ENCODE results near the gene SIAH2.

The SIAH2 gene

GRCh38 chr3:150765949-150766720 lies 3.2 kb upstream of the SIAH2 start:
- TF ChIP-seq CTCF (IDR thresholded peaks at IDR 0.05; ENCODE audit: poor library complexity, severe bottlenecking): no peak
- Histone ChIP-seq H3K9me3 (ENCODE audit: severe bottlenecking) (no peaks in the 10 kb centered on the region), H3K27ac (ENCODE audit: poor library complexity, severe bottlenecking) (no peak overlapping the region), H3K27me3 (ENCODE audit: insufficient read depth, poor library complexity, severe bottlenecking) (no peaks in the 10 kb centered on the region), H3K4me1 (ENCODE audit: insufficient read depth, poor library complexity, severe bottlenecking) (peaks cover 9% of the 10 kb centered on the region), H3K36me3 (ENCODE audit: low read depth) (peaks cover 5% of the 10 kb centered on the region), H3K4me3 (ENCODE audit: severe bottlenecking) (no peak overlapping the region)
- DNase-seq (ENCODE audit: low spot score) (no peak), ATAC-seq (ENCODE audit: low read depth) (no peak)

- H3K36me3 ChIP-seq (ENCODE audit: low read depth): peaks cover 15% of the 10 kb centered on the region
- no peak overlapping the region for H3K27ac ChIP-seq (ENCODE audit: poor library complexity, severe bottlenecking)
- TF ChIP-seq CTCF (IDR thresholded peaks at IDR 0.05; ENCODE audit: poor library complexity, severe bottlenecking): no peak
- H3K9me3 ChIP-seq (ENCODE audit: severe bottlenecking): no peaks in the 10 kb centered on the region
- ATAC-seq (ENCODE audit: low read depth): no peak
- H3K27me3 ChIP-seq (ENCODE audit: insufficient read depth, poor library complexity, severe bottlenecking): no peaks in the 10 kb centered on the region
- DNase-seq (ENCODE audit: low spot score): no peak
- peaks cover 18% of the 10 kb centered on the region for H3K4me1 ChIP-seq (ENCODE audit: insufficient read depth, poor library complexity, severe bottlenecking)
- H3K4me3 ChIP-seq (ENCODE audit: severe bottlenecking): no peak overlapping the region
Measured at GRCh38 chr3:150764967-150765366, 2.0 kb upstream of the SIAH2 start.

GRCh38 chr3:150764566-150764965 lies 1.6 kb upstream of the SIAH2 start:
- peaks cover 22% of the 10 kb centered on the region for H3K4me1 ChIP-seq (ENCODE audit: insufficient read depth, poor library complexity, severe bottlenecking)
- H3K27ac ChIP-seq (ENCODE audit: poor library complexity, severe bottlenecking): peak overlapping the region; percentile 81
- DNase-seq (ENCODE audit: low spot score) (no peak), ATAC-seq (ENCODE audit: low read depth) (no peak)
- peaks cover 15% of the 10 kb centered on the region for H3K36me3 ChIP-seq (ENCODE audit: low read depth)
- H3K27me3 ChIP-seq (ENCODE audit: insufficient read depth, poor library complexity, severe bottlenecking): no peaks in the 10 kb centered on the region
- H3K9me3 ChIP-seq (ENCODE audit: severe bottlenecking): no peaks in the 10 kb centered on the region
- TF ChIP-seq CTCF (IDR thresholded peaks at IDR 0.05; ENCODE audit: poor library complexity, severe bottlenecking): no peak
- peak overlapping the region; percentile 86 for H3K4me3 ChIP-seq (ENCODE audit: severe bottlenecking)

- ATAC-seq (ENCODE audit: low read depth) (peak; percentile 58), DNase-seq (ENCODE audit: low spot score) (no peak)
- H3K27me3 ChIP-seq (ENCODE audit: insufficient read depth, poor library complexity, severe bottlenecking): no peaks in the 10 kb centered on the region
- H3K36me3 ChIP-seq (ENCODE audit: low read depth): peaks cover 20% of the 10 kb centered on the region
- no peaks in the 10 kb centered on the region for H3K9me3 ChIP-seq (ENCODE audit: severe bottlenecking)
- TF ChIP-seq CTCF (IDR thresholded peaks at IDR 0.05; ENCODE audit: poor library complexity, severe bottlenecking): peak; percentile 75
- peak overlapping the region; percentile 81 for H3K27ac ChIP-seq (ENCODE audit: poor library complexity, severe bottlenecking)
- H3K4me1 ChIP-seq (ENCODE audit: insufficient read depth, poor library complexity, severe bottlenecking): peaks cover 28% of the 10 kb centered on the region
- H3K4me3 ChIP-seq (ENCODE audit: severe bottlenecking): peak overlapping the region; percentile 86
Measured at GRCh38 chr3:150763841-150764483, 993 bp upstream of the SIAH2 start.
